HG02588 (cell line): ENCODE measurements around the gene ASB15.
"Not testable (repeated sequence)": the region's sequence is repeated elsewhere in the genome, so short reads cannot be mapped to it uniquely, and the experiment has no call there.

Experiments used
- ATAC-seq: cut with Tn5 transposase; IDR thresholded peaks from one replicate; pipeline ENCODE4 v1.9.1; 2021; ENCODE audit warnings: mild to moderate bottlenecking, moderate library complexity; ENCODE audit not compliant: unreplicated experiment

ASB15 gene

GRCh38 chr7:123601530-123601929 lies at the start of gene ASB15:
ASB15 (plus strand) TSS chr7:123601821; CDS start chr7:123614503, 12,682 bp downstream.
- ATAC-seq = no peak

- not testable (repeated sequence) for ATAC-seq
Measured at GRCh38 chr7:123552134-123552533, 49.5 kb upstream of the ASB15 start.

GRCh38 chr7:123552641-123553040 lies 49.0 kb upstream of the ASB15 start:
- no peak for ATAC-seq

GRCh38 chr7:123553159-123553558 lies 48.5 kb upstream of the ASB15 start:
- no peak for ATAC-seq

GRCh38 chr7:123555484-123555883 lies 46.1 kb upstream of the ASB15 start:
- ATAC-seq = no peak

GRCh38 chr7:123557016-123557397 lies 44.6 kb upstream of the ASB15 start:
- no peak for ATAC-seq

- peak; percentile 99 for ATAC-seq
Measured at GRCh38 chr7:123557398-123558288, 44.0 kb upstream of the ASB15 start, which contains the start of gene NDUFA5. NDUFA5 (minus strand) TSS chr7:123557818; CDS start chr7:123557795, 23 bp downstream.

- no peak for ATAC-seq
Measured at GRCh38 chr7:123558289-123558874, 43.2 kb upstream of the ASB15 start.

- no peak for ATAC-seq
Measured at GRCh38 chr7:123562121-123562520, 39.5 kb upstream of the ASB15 start.

- no peak for ATAC-seq
Measured at GRCh38 chr7:123569352-123570010, 32.1 kb upstream of the ASB15 start.

- ATAC-seq = peak; percentile 60
Measured at GRCh38 chr7:123570390-123571182, 31.0 kb upstream of the ASB15 start.

GRCh38 chr7:123571187-123571586 lies 30.4 kb upstream of the ASB15 start:
- ATAC-seq = no peak

- no peak for ATAC-seq
Measured at GRCh38 chr7:123571684-123572083, 29.9 kb upstream of the ASB15 start.

- no peak for ATAC-seq
Measured at GRCh38 chr7:123573341-123573740, 28.3 kb upstream of the ASB15 start.

GRCh38 chr7:123573896-123574467 lies 27.6 kb upstream of the ASB15 start:
- no peak for ATAC-seq

- ATAC-seq = no peak
Measured at GRCh38 chr7:123579416-123579815, 22.2 kb upstream of the ASB15 start.

- no peak for ATAC-seq
Measured at GRCh38 chr7:123580406-123581161, 21.0 kb upstream of the ASB15 start.

- no peak for ATAC-seq
Measured at GRCh38 chr7:123581162-123581459, 20.5 kb upstream of the ASB15 start.

GRCh38 chr7:123583821-123584220 lies 17.8 kb upstream of the ASB15 start:
- no peak for ATAC-seq

GRCh38 chr7:123588376-123588775 lies 13.2 kb upstream of the ASB15 start:
- no peak for ATAC-seq
